Measurements from ENCODE around the gene LAMA5.

GRCh38 chr20:62366370-62367135 lies 559 bp downstream of the LAMA5 start:
- TF ChIP-seq CTCF (conservative IDR thresholded peaks at IDR 0.05; ENCODE audit: low read length) (no peak), EZH2phosphoT487 (IDR thresholded peaks at IDR 0.05; ENCODE audit: borderline replicate concordance, low read depth, low read length) (no peak)

All from OCI-LY7 (cell line).